Measurements from ENCODE around the gene HNRNPC. TPM values are rescaled to one million over a fixed set of nuclear protein-coding genes. Genes with fewer than 3 reads are reported as not detected.
"Not testable (repeated sequence)": the region's sequence is repeated elsewhere in the genome, so short reads cannot be mapped to it uniquely, and the experiment has no call there.

The HNRNPC gene
- total and polyA plus RNA-seq, 9 donors, result 425 to 593 (median 447) TPM

DNA sequence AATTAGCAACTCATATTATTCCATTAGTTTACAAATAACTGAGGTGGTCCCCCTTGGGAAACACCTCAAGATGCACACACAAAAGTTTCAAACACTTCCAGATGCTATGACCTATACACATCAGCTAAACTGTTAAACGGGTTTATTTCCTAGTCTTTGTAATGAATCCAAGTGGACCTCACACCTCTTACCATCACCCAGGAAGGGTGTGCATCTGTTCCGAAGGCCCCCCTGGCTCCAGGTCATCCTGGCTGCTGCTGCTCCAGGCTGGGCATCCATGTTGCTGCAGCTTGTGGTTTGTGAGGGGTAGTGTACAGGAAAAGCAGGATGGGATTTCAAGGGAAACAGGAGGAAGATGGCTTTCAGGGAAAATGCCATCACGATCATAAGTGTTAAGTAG is 6.8 kb downstream of the HNRNPC start:
- H3K27ac ChIP-seq (ENCODE audit: low read length), result no peak overlapping the region

DNA sequence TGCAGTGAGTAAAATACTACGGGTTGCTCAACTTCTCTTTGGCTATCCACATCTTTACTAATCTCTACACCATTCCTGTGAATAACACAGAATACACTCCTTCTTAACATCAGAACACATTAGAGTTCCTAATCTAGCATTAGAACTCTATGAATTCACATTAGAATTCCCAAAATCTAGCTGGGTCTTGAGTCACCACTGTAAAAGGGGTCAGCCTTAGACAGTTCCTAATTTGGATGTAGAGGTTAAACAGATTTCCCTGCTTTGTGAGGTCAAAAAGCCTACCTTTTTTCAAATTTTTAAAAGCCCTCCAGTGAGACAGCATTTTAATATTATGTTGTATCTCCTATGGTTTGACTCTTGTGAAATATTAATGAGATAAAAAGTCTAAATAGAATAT is 7.4 kb downstream of the HNRNPC start:
- H3K36me3 ChIP-seq (ENCODE audit: control insufficient read depth, insufficient read depth, low read length), result peaks cover 46% of the 10 kb centered on the region
- WGBS (ENCODE audit: insufficient coverage), result no CpG with 5 or more reads among the region's 1 CpG
- DNase-seq, result no peak
- no peak overlapping the region for H3K27ac ChIP-seq (ENCODE audit: low read length)
- no peak overlapping the region for H3K4me3 ChIP-seq (ENCODE audit: low read length)
- peaks cover 10% of the 10 kb centered on the region for H3K4me1 ChIP-seq (ENCODE audit: control insufficient read depth, insufficient read depth, low read length)
- H3K27me3 ChIP-seq (ENCODE audit: control insufficient read depth, insufficient read depth, low read length), result no peaks in the 10 kb centered on the region
- no peaks in the 10 kb centered on the region for H3K9me3 ChIP-seq (replicated peaks; ENCODE audit: control insufficient read depth, low read depth, low read length)

More for the DNA sequence above, 6.8 kb downstream of the HNRNPC start:
- peaks cover 42% of the 10 kb centered on the region for H3K36me3 ChIP-seq (ENCODE audit: control insufficient read depth, insufficient read depth, low read length)
- H3K4me1 ChIP-seq (ENCODE audit: control insufficient read depth, insufficient read depth, low read length), result peaks cover 12% of the 10 kb centered on the region
- H3K9me3 ChIP-seq (replicated peaks; ENCODE audit: control insufficient read depth, low read depth, low read length), result no peaks in the 10 kb centered on the region
- H3K4me3 ChIP-seq (ENCODE audit: low read length), result no peak overlapping the region
- no peaks in the 10 kb centered on the region for H3K27me3 ChIP-seq (ENCODE audit: control insufficient read depth, insufficient read depth, low read length)
- WGBS (ENCODE audit: insufficient coverage), result no CpG with 5 or more reads among the region's 3 CpGs
- no peak for DNase-seq

DNA sequence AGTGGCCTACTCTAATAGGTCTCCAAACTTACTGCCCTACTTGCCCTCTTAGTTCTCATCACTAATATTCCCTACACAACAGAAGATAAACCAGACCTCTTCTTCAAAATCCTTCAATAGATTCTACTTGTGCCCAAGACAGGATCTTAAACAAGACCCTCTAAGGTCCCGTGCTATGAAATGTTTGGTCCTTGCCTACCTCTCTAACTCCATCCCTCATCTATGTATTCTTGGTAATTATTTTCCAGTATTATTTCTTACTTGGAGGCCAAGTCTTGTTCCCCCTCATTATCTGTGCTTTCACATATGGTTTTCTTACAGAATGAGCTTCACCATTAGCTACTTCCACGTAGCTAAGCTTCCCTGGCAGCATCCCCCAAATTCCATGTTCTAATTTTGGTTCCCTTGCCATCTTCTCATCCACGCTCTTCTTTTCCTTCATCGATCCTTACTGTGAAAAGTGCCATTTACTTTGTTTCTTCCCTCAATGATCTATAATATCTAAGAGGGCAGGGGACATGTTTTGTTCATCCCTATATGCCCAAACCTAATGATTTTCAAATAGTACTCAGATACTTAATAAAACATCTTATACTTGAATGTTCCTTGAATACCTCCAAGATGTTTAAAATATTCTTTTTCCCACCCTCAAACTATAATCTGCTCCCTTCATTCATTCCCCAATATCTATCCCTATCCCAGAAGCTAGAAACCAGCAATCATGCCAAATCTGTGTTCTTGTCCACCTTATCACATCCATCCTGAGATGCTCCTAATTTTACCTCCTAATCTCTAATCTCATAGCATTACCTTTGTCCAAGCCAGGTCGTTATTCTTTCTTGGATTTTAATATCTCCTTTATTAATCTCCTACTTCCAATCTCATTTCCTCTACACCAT is 10.1 kb downstream of the HNRNPC start:
- Histone ChIP-seq H3K4me1 (ENCODE audit: control insufficient read depth, insufficient read depth, low read length) (peaks cover 5% of the 10 kb centered on the region), H3K9me3 (replicated peaks; ENCODE audit: control insufficient read depth, low read depth, low read length) (no peaks in the 10 kb centered on the region), H3K36me3 (ENCODE audit: control insufficient read depth, insufficient read depth, low read length) (peaks cover 47% of the 10 kb centered on the region), H3K4me3 (ENCODE audit: low read length) (no peak overlapping the region), H3K27me3 (ENCODE audit: control insufficient read depth, insufficient read depth, low read length) (no peaks in the 10 kb centered on the region), H3K27ac (ENCODE audit: low read length) (no peak overlapping the region)
- WGBS (ENCODE audit: insufficient coverage), result 71% methylated on average over 3 of the region's 5 CpGs
- DNase-seq, result no peak

DNA sequence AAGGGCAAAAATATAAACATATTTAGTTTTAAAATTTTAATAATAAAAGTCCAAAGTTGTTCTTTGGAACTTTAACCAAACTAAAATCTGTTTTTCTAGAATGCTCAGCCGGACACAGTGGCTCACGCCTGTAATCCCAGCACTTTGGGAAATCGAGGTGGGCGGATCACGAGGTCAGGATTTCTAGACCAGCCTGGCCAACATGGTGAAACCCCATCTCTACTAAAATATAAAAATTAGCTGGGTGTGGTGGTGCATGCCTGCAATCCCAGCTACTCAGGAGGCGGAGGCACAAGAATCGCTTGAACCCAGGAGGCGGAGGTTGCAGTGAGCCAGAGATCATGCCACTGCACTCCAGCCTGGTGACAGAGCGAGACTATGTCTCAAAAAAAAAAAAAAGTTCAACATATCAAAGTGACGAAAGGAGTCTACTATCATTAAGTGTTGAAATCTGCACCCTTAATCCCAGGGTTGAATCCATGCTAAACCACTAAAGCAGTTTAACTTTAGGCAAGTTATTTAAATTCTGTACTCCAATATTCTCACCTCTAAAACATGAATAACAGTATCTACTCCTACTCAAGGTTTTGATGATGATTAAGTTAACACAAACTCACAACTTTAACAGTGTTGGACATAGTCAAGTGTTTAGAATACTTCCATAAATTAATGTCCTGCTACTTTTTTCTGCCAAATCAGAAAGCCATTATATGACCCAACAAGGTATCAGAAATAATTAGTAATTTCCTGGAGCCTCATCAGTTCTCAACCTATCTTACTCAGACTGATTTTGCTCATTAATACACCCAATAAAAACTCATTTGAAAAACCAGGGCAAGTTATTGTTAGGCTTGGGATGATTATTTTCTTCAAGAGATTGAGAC is 11.0 kb downstream of the HNRNPC start:
- H3K4me3 ChIP-seq (ENCODE audit: low read length), result no peak overlapping the region
- peaks cover 5% of the 10 kb centered on the region for H3K4me1 ChIP-seq (ENCODE audit: control insufficient read depth, insufficient read depth, low read length)
- peaks cover 43% of the 10 kb centered on the region for H3K36me3 ChIP-seq (ENCODE audit: control insufficient read depth, insufficient read depth, low read length)
- no peak for DNase-seq
- H3K27me3 ChIP-seq (ENCODE audit: control insufficient read depth, insufficient read depth, low read length), result no peaks in the 10 kb centered on the region
- 60% methylated on average over 1 of the region's 10 CpGs for WGBS (ENCODE audit: insufficient coverage)
- no peak overlapping the region for H3K27ac ChIP-seq (ENCODE audit: low read length)
- no peaks in the 10 kb centered on the region for H3K9me3 ChIP-seq (replicated peaks; ENCODE audit: control insufficient read depth, low read depth, low read length)

DNA sequence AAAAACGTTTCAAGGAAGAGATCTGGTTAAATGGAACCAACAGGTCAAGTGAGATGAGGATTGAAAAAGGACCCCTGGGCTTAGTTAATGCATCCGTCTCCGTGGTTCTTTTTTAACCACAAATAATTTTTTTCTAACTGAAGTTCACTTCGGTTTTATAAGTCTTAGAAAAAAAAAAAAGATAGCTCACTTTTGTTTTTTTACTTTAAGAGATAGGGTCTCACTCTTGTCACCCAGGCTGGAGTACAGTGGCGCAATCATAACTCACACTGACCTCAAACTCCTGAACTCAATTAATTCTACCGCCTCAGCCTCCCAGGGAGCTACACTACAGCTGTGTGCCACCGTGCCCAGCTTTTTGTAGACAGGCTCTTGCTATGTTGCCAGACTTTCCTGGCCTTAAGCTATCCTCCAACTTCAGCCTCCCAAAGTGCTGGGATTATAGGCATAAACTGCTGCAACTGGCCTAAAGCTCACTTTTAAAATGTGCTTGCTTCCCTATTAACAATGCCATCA is 11.8 kb downstream of the HNRNPC start:
- no peak for DNase-seq
- 73% methylated on average over 3 of the region's 7 CpGs for WGBS (ENCODE audit: insufficient coverage)
- H3K36me3 ChIP-seq (ENCODE audit: control insufficient read depth, insufficient read depth, low read length), result peaks cover 42% of the 10 kb centered on the region
- no peaks in the 10 kb centered on the region for H3K27me3 ChIP-seq (ENCODE audit: control insufficient read depth, insufficient read depth, low read length)
- H3K9me3 ChIP-seq (replicated peaks; ENCODE audit: control insufficient read depth, low read depth, low read length), result no peaks in the 10 kb centered on the region
- H3K4me1 ChIP-seq (ENCODE audit: control insufficient read depth, insufficient read depth, low read length), result peaks cover 3% of the 10 kb centered on the region
- H3K4me3 ChIP-seq (ENCODE audit: low read length), result no peak overlapping the region
- no peak overlapping the region for H3K27ac ChIP-seq (ENCODE audit: low read length)

DNA sequence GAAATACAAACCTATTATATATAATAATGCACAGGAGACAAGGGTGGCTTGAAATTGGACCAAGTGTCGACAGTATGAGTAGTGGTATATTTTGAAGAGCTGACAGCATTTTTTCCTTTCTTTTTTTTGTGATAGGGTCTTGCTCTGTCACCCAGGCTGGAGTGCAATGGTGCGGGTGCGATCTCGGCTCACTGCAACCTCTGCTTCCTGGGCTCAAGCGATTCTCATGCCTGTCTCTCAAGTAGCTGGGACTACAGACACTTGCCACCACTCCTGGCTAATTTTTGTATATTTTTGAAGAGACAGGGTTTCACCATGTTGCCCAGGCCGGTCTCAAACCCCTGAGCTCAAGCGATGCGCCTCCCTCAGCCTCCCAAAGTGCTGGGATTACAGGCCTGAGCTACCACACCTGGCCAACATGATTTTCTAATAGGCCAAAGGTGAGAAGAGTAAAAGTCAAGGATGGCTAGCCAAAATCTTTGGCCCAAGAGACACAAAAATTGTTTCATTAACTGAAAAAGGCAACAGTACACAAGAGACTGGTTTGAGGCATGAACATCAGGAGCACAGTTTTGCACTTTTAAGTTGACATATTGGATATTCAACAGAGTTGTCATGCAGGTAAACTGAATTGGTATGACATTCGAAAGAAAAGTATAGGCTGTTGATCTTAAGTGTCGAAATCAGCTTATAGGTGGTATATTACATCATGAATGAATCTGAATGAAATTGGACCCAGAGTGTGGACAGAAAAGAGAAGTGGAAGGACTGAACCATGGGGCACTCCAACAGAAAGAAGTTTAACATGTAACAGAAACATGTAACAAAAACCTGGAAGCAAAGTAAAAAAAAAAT is 12.5 kb downstream of the HNRNPC start:
- no peak overlapping the region for H3K4me3 ChIP-seq (ENCODE audit: low read length)
- H3K36me3 ChIP-seq (ENCODE audit: control insufficient read depth, insufficient read depth, low read length), result peaks cover 41% of the 10 kb centered on the region
- no peaks in the 10 kb centered on the region for H3K27me3 ChIP-seq (ENCODE audit: control insufficient read depth, insufficient read depth, low read length)
- no peak for DNase-seq
- 100% methylated on average over 2 of the region's 10 CpGs for WGBS (ENCODE audit: insufficient coverage)
- no peak overlapping the region for H3K27ac ChIP-seq (ENCODE audit: low read length)
- peaks cover 3% of the 10 kb centered on the region for H3K4me1 ChIP-seq (ENCODE audit: control insufficient read depth, insufficient read depth, low read length)
- no peaks in the 10 kb centered on the region for H3K9me3 ChIP-seq (replicated peaks; ENCODE audit: control insufficient read depth, low read depth, low read length)

DNA sequence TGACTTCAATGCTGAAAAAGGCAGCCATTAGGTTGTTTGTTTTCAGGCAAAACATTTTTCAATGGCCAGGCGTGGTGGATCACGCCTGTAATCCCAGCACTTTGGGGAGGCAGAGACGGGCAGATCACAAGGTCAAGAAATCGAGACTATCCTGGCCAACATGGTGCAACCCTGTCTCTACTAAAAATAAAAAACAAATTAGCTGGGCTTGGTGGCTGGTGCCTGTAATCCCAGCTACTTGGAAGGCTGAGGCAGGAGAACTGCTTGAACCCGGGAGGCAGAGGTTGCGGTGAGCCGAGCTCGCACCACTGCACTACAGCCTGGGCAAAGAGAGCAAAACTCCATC is 13.2 kb downstream of the HNRNPC start:
- H3K9me3 ChIP-seq (replicated peaks; ENCODE audit: control insufficient read depth, low read depth, low read length); H3K4me3 ChIP-seq (ENCODE audit: low read length); H3K27ac ChIP-seq (ENCODE audit: low read length); H3K4me1 ChIP-seq (ENCODE audit: control insufficient read depth, insufficient read depth, low read length); H3K27me3 ChIP-seq (ENCODE audit: control insufficient read depth, insufficient read depth, low read length); DNase-seq: not testable (repeated sequence)
- WGBS (ENCODE audit: insufficient coverage), result 79% methylated on average over 2 of the region's 8 CpGs
- peaks cover 42% of the 10 kb centered on the region for H3K36me3 ChIP-seq (ENCODE audit: control insufficient read depth, insufficient read depth, low read length)

DNA sequence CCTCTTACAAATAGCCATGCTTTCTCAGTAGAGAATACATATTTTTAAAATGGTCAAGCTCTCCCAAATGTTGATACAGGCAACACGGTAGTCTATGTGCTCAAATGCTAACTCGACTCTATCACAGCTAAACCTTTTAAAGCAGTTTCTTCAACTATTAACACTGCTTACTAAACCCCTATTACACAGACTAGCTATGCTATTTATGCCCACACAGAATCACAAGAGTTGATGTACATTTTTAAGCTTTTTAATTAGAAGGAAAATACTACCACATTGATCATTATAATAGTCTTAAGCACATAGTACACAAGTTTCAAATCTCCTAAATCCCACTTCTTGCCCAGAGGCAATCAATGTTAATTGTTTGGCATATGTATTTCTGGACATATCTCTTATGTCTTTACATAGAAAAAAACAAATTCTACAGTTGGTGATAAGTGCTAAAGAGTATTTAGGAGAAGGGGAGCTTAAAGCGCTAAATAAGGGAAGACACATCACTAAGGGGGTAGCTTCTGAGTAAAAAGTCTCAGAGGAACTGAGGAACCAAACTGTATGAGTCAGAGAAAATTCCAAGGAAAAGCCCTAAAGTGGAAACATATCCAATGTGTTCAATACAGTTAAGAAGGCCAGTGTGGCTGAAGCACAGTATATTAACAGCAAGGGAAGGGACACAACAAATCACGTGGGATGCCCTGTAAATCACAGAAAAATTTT is 13.7 kb downstream of the HNRNPC start:
- H3K36me3 ChIP-seq (ENCODE audit: control insufficient read depth, insufficient read depth, low read length), result peaks cover 42% of the 10 kb centered on the region
- no peak for DNase-seq
- H3K27ac ChIP-seq (ENCODE audit: low read length), result no peak overlapping the region
- WGBS (ENCODE audit: insufficient coverage), result 78% methylated on average over 3 of the region's 4 CpGs
- H3K4me1 ChIP-seq (ENCODE audit: control insufficient read depth, insufficient read depth, low read length), result peaks cover 3% of the 10 kb centered on the region
- no peaks in the 10 kb centered on the region for H3K9me3 ChIP-seq (replicated peaks; ENCODE audit: control insufficient read depth, low read depth, low read length)
- H3K27me3 ChIP-seq (ENCODE audit: control insufficient read depth, insufficient read depth, low read length), result no peaks in the 10 kb centered on the region
- H3K4me3 ChIP-seq (ENCODE audit: low read length), result no peak overlapping the region

DNA sequence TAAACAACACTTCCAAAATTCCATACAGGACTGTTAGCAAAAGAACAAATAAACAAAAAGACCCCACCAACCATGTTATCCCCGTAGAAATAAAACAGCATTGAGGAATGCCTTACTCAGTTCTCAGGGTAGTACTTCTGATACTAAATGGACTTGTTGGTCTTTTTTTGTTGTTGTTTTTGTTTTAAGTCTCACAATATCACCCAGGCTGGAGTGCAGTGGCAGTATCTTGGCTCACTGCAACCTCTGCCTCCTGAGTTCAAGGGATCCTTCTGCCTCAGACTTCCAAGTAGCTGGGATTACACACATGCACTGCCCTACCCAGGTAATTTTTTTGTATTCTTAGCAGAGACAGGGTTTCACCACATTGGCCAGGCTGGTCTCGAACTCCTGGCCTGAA is 17.1 kb downstream of the HNRNPC start:
- no peaks in the 10 kb centered on the region for H3K4me1 ChIP-seq (ENCODE audit: control insufficient read depth, insufficient read depth, low read length)
- no peak overlapping the region for H3K27ac ChIP-seq (ENCODE audit: low read length)
- peaks cover 47% of the 10 kb centered on the region for H3K36me3 ChIP-seq (ENCODE audit: control insufficient read depth, insufficient read depth, low read length)

More for the DNA sequence above, 17.1 kb downstream of the HNRNPC start:
- no CpG with 5 or more reads among the region's 2 CpGs for WGBS (ENCODE audit: insufficient coverage)
- DNase-seq, result no peak
- Histone ChIP-seq H3K27me3 (ENCODE audit: control insufficient read depth, insufficient read depth, low read length) (no peaks in the 10 kb centered on the region), H3K9me3 (replicated peaks; ENCODE audit: control insufficient read depth, low read depth, low read length) (no peaks in the 10 kb centered on the region), H3K4me3 (ENCODE audit: low read length) (no peak overlapping the region)
